Hematopoietic multipotent progenitor cell treated with erythropoietin and hydrocortisone succinate and interleukin-3 and kit ligand, for 6 days (in vitro differentiated cells): Measurements from ENCODE around the gene ZNF24.

Experiments used
- DNase-seq: peaks from one replicate; pipeline ENCODE4 v3.0.0-alpha.2; 2015

Gene ZNF24

DNA sequence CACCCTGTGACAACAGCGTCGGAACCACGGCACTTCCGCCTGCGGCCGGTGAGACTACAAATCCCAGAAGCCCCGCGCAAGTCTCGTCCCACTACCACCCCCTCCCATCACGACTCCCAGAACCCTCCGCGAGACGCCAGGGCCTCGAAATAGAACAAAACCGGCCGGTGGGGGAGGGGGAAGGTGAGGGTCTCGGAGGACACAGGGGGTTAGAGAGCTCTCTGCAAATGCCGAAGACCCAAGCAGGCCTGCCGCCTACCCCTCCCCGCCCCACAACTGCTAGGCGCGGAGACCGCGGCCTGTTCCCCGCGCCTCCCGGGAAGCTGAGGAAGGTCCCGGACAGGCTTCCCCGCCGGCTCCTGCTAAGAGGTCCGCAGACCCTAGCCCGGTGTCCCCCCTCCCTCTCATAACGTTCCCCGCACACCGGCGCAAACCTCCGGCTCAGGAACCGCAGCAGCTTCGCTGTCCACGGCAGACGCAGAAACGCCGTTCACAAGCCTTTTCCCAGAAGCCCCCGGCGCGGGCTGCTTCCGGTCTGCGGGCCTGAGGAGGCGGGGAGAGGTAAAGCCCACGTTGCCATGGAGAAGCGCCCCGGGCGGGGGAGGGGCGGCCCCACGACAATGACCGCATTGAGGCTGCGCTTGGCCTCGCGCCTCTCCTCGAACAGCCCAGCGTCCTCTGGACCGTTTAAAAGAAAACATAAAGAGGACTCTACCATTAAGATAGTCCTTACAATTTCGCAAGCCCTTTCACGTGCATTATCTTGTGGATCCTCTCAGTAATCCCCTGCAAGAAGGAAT is at the start of gene ZNF24:
TSS of gene ZNF24 (minus strand) at position 485 of the 800 bp plus-strand sequence. CDS start 3,770 bp downstream, outside the sequence.
- peak; percentile 97 for DNase-seq

DNA sequence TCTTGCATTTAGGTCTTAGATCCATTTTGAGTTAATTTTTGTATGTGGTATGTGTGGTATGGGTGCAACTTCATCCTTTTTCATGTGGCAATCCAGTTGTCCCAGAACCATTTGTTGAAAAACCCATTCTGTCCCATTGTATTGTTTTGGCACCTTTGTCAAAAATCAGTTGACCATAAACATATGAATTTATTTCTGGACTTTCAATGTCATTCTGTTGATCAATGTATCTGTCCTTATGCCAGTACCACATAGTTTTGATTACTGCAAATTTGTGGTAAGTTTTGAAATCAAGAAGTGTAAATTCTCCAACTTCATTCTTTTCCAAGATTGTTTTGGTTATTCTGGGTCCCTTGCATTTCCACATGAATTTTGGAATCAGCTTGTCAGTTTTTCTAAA is 49.5 kb upstream of the ZNF24 start:
- DNase-seq, result no peak

DNA sequence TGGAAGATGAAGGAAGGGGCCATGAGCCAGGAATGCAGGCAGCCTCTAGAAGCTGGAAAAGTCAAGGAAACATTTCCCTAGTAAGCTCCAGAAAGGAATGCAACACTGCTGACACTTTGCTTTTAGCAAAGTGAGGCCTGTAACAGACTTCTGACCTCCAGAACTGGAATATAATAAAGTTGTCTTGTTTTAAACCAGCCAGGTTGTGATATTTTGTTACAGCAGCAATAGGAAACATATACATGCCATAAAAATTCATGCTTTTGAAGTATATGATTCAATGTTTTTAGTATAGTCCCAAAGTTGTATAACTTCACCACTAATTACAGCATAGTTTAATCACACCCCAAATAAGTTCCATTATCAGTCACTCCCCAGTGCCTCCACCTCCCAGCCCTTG is 48.2 kb upstream of the ZNF24 start:
- no peak for DNase-seq

- no peak for DNase-seq
Observed at GRCh38 chr18:35390951-35391700, 46.9 kb upstream of the ZNF24 start.

DNA sequence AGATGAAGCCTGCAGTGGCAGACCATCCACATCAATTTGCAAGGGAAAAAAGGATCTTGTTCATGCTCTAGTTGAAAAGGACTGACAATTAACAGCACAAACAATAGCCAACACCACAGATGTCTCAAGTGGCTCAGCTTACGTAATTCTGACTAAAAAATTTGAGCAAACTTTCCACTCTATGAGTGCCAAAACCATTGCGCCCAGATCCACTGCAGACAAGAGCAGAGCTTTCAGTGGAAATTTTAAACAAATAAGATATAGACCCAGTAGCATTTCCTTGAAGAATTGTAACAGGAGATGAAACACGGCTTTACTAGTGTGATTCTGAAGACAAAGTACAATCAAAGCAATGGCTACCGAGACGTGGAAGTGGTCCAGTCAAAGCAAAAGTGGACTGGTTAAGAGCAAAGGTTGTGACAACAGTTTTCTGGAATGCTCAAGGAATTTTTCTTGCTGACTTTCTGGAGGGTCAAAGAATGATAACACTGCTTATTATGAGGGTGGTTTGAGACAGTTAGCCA is 44.9 kb upstream of the ZNF24 start:
- no peak for DNase-seq

- peak; percentile 54 for DNase-seq
Observed at GRCh38 chr18:35387152-35387571, 42.9 kb upstream of the ZNF24 start.

- peak; percentile 93 for DNase-seq
Observed at GRCh38 chr18:35386600-35387100, 42.4 kb upstream of the ZNF24 start.

DNA sequence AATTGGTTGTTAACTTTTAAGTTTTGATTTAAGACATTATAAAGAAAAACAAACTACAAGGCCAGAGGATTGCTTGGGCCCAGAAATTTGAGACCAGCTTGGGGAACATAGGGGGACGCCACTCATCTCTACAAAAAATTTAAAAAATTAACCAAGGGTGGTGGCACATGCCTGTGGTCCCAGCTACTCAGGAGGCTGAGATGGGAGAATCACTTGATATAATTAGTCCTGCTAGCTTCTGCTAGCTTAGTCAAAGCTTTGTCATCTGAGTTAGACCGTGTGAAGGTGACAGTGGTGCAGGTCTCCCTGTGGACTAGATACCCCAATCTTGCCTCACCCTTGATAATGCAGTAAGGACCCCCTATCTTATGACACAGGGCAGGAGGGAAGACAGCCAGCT is 38.9 kb upstream of the ZNF24 start:
- no peak for DNase-seq

GRCh38 chr18:35379421-35379820 is 35.2 kb upstream of the ZNF24 start:
- DNase-seq, result no peak

DNA sequence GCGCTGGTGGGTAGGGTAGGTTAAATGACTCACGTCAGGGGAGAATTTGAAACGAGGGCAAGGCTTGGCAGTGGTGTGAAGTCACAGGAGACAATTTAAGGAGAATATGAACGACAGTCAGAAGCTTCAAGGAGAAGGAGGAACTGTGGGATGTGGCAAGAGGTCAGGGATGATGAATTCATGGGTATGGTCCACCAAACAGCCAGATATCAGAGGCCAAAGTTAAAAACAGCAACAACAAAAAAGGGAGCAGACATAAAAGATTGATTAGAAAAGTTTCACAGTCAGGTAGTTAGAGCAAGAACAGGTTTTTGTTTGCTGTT is 34.3 kb upstream of the ZNF24 start:
- no peak for DNase-seq

- DNase-seq, result no peak
Observed at GRCh38 chr18:35377875-35378573, 33.8 kb upstream of the ZNF24 start.

DNA sequence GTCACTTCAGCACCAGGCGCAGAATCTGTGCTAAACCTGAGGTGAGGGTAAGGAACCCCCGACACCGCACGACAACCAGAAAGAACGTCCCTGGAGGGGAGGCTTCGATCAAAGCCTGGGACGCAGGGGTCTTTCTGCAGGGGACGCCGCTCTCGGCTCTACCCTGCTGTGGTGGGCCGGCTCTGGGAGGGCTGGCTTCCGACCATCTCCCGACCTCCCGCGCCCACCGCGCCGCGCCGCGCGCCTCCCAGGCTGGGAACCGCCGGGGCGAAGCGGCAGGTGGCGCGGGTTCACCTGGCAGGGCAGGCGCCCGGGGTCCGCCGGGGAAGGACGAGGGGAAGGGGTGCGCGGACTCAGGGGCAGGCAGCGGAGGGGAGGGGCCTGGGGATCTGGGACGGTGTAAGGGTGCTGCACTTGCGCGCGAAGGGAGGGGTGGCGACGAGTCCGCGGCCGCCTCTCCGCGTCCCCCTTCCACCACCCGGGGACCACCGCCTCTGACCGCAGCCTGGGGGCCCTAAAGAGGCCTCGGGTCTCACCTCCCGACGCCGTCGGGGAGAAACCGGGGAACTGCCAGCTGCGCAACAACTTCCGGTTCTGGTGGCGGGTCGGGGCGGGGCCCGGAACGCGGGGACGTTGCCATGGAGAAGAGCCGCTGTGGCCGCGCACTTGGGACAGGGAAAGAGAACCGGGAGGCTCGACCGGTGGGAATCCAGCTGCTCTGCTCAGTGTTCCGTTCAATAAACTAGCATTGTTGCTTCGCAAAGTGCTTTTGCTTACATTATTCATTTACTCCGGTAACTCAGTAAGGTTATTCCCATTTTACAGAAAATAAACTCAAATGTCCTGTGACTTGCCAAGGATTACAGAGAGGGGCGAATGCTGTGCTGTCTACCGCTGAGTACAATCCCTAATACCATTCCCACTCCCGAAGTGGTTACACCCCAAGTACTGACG is 32.8 kb upstream of the ZNF24 start, which contains the start of gene ZNF396:
TSS of gene ZNF396 (minus strand) at position 596 of the 954 bp plus-strand sequence. CDS start 3,045 bp downstream, outside the sequence.
- peak; percentile 84 for DNase-seq

DNA sequence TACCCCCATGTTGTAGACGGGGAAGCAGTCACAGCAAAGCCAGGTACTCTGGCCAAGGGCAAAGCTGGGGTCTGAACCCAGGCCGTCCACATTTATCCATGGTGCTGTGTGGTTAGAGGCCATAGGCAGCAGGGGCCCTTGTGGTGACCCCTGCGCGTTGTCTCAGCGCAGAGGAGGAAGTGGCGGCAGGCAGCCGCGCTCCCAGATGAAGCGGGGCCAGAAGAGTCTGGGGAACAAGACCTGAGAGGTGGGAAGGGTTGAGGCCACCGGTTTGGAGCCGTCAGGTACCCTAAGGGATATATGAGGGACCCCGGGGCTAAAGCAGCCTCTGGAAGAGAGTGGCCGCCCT is 32.1 kb upstream of the ZNF24 start:
- DNase-seq, result peak; percentile 54

GRCh38 chr18:35374708-35375107 is 30.5 kb upstream of the ZNF24 start:
- DNase-seq, result no peak

DNA sequence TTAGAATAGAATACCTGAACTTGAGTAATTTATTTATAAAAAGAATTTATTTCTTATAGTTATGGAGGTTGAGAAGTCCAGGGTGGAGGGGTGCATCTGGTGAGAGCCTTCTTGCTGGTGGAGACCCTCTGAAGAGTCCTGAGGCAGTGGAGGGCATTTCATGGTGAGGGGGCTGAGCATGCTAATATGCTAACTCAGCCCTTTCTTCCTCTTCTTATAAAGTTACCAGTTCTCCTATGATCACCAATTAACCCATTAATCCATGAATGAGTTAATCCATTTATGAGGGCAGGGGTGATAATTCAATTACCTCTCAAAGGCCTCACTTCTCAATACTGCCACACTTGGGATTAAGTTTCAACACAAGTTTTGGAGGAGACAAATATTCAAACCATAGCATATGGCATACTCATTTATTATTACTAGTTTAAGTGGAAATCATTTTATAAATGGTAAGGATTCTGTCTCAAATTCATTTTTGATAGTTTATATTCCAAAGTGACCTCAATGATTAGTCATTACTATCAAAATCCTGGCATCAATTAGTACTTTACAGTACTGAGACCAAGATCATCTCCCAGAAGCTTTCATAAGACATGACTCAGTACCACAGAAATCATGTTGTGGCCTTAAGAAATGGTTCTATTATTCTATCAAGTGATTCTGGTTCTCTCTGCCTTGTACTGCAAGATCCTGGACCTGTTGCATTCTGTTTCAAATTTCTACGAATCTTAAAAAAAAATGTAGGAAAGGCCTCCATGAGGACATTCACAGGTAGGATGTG is 27.4 kb upstream of the ZNF24 start:
- DNase-seq, result no peak

GRCh38 chr18:35369126-35369525 is 24.9 kb upstream of the ZNF24 start:
- no peak for DNase-seq

- DNase-seq, result no peak
Observed at GRCh38 chr18:35368595-35368994, 24.4 kb upstream of the ZNF24 start.

DNA sequence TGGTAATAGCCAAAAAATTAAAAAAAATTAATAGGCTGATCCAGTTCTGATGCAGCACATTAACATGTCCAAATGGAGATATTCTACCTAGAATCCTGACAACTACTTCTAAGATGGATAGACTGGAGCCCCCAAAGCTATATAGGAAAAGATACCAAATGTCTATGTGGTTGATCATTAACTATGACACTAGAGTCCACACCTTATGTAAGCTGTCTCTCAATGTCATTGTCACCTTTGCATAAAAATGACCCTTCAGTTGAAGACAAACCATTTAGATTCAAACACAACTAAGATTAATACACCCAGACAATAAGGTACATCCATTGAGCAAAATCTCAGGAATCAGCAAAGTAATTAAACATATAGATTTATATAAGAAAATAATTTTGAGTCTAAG is 18.3 kb upstream of the ZNF24 start:
- DNase-seq, result no peak

- DNase-seq, result no peak
Observed at GRCh38 chr18:35361570-35362321, 17.5 kb upstream of the ZNF24 start.

DNA sequence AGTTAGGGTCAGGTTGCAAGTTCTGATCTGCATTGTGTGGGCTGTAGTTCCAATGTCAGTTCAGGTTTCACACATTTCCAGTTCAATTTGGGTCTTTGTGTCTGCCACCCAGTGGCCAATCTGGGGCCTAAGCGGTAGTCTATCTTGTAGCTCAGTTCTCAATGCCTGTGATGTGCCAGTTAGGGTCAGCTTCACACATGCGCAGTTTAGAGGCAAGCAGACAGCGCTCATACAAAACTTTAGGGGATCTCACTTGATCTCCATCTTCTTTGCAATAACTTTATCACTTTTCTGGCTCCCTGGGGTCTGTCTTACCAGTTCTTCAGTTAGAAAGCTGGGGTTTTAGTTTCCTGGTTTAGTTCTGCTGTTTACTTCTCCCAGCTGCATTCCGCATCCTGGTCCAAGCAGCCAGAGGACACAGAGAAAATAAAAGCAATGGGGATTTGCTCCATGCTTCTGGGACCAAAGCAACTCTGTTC is 11.0 kb upstream of the ZNF24 start:
- peak; percentile 90 for DNase-seq
